WI38 (cell line): ENCODE results near the gene SMTN.

Experiments used
- H3K4me3 ChIP-seq: 2 replicates; pipeline ENCODE4 v1.5.1; 2011; ENCODE audit warnings: low read depth, mild to moderate bottlenecking, control low read depth, low read length
- TF ChIP-seq, protein P1 (sequence below): IDR thresholded peaks from 2 replicates; pipeline ENCODE4 v1.5.1; 2012; ENCODE audit warnings: low read depth, mild to moderate bottlenecking, control low read depth, low read length

SMTN gene

GRCh38 chr22:31123292-31123602 lies 42.1 kb downstream of the SMTN start:
- TF ChIP-seq, protein P1, sequence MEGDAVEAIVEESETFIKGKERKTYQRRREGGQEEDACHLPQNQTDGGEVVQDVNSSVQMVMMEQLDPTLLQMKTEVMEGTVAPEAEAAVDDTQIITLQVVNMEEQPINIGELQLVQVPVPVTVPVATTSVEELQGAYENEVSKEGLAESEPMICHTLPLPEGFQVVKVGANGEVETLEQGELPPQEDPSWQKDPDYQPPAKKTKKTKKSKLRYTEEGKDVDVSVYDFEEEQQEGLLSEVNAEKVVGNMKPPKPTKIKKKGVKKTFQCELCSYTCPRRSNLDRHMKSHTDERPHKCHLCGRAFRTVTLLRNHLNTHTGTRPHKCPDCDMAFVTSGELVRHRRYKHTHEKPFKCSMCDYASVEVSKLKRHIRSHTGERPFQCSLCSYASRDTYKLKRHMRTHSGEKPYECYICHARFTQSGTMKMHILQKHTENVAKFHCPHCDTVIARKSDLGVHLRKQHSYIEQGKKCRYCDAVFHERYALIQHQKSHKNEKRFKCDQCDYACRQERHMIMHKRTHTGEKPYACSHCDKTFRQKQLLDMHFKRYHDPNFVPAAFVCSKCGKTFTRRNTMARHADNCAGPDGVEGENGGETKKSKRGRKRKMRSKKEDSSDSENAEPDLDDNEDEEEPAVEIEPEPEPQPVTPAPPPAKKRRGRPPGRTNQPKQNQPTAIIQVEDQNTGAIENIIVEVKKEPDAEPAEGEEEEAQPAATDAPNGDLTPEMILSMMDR = no peak
- H3K4me3 ChIP-seq = peak overlapping the region; percentile 51

DNA sequence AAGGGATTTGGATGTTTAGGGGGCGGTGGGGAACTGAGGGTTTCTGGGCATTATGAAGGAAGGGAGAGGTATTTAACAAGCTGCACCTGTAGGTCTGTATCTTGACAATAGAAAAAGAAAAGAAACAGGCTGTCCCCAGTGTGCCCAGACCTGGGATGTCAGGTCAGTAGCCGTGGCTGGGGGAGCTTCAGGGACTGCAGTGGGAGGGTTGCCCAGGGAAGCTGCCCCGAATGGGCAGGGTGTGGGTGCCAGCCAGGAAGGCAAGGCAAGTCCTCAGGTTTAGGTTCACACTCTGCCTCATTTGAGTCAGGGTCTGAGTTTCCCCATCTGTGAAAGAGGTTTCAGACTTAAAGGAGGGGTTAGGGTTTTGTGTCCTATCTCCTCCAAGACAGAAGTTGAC lies 43.2 kb downstream of the SMTN start:
- TF ChIP-seq, protein P1 = no peak
- no peak overlapping the region for H3K4me3 ChIP-seq

DNA sequence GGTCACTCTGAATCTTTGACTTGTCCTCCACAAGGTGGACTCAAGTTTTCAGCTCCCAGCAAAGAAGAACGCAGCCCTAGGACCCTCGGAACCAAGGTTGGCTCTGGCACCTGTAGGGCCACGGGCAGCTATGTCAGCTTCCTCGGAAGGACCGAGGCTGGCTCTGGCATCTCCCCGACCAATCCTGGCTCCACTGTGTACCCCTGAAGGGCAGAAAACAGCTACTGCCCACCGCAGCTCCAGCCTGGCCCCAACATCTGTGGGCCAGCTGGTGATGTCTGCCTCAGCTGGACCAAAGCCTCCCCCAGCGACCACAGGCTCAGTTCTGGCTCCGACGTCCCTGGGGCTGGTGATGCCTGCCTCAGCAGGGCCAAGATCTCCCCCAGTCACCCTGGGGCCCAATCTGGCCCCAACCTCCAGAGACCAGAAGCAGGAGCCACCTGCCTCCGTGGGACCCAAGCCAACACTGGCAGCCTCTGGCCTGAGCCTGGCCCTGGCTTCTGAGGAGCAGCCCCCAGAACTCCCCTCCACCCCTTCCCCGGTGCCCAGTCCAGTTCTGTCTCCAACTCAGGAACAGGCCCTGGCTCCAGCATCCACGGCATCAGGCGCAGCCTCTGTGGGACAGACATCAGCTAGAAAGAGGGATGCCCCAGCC lies 43.8 kb downstream of the SMTN start:
- no peak overlapping the region for H3K4me3 ChIP-seq
- TF ChIP-seq, protein P1 = no peak

DNA sequence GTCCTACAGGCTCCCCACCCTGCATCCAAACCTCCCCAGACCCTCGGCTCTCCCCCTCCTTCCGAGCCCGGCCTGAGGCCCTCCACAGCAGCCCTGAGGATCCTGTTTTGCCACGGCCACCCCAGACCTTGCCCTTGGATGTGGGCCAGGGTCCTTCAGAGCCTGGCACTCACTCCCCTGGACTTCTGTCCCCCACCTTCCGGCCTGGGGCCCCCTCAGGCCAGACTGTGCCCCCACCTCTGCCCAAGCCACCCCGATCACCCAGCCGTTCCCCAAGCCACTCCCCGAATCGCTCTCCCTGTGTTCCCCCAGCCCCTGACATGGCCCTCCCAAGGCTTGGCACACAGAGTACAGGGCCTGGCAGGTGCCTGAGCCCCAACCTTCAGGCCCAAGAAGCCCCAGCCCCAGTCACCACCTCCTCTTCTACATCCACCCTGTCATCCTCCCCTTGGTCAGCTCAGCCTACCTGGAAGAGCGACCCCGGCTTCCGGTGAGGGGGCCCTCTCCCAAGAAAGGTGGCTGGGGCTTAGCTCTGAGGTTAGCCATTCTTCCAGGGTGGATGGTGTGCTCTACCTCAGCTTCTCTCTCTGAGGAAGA lies 44.5 kb downstream of the SMTN start:
- TF ChIP-seq, protein P1 = no peak
- H3K4me3 ChIP-seq = no peak overlapping the region

- H3K4me3 ChIP-seq = no peak overlapping the region
- TF ChIP-seq, protein P1 = no peak
Observed at GRCh38 chr22:31126128-31126868, 45.2 kb downstream of the SMTN start.

DNA sequence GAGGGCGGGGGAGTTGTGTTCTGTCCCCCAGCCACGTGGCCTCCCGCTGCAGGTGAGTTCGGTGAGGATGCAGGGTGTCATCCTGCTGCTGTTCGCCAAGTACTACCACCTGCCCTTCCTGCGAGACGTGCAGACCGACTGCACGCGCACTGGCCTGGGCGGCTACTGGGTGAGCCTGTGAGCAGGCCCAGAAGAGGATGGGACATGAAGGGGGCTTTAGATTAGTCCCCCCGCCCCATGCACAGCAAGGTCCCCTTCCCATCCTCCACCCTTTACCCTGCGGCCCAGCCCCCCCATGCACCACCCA lies 45.7 kb downstream of the SMTN start:
- H3K4me3 ChIP-seq = no peak overlapping the region

More for the DNA sequence above, 45.7 kb downstream of the SMTN start:
- TF ChIP-seq, protein P1 = no peak
